Measurements from ENCODE around the gene DOCK1. TPM values are rescaled to one million over a fixed set of nuclear protein-coding genes. Genes with fewer than 3 reads are reported as not detected.
A peak's percentile ranks its signal among the peaks of the same experiment; 100 is the strongest.

The DOCK1 gene
- total RNA-seq, 4 donors from 2014 or later = 60.6 to 136 (median 92.7) TPM

- Histone ChIP-seq H3K27ac (no peak overlapping the region), H3K9me3 (no peaks in the 10 kb centered on the region), H3K36me3 (no peaks in the 10 kb centered on the region), H3K4me3 (no peak overlapping the region), H3K4me1 (peaks cover 16% of the 10 kb centered on the region), H3K27me3 (no peaks in the 10 kb centered on the region)
- DNase-seq (ENCODE audit: low spot score in 2 of 2) = no peak
- TF ChIP-seq CTCF (IDR thresholded peaks at IDR 0.05) (no peak), POLR2AphosphoS5 (IDR thresholded peaks at IDR 0.05) (no peak), EP300 (IDR thresholded peaks at IDR 0.05) (no peak), POLR2A (IDR thresholded peaks at IDR 0.05) (no peak)
- WGBS = 35% methylated on average over 2 of the region's 2 CpGs
These were observed 252.4 kb downstream of the DOCK1 start for GRCh38 chr10:127157506-127158200.

DNA sequence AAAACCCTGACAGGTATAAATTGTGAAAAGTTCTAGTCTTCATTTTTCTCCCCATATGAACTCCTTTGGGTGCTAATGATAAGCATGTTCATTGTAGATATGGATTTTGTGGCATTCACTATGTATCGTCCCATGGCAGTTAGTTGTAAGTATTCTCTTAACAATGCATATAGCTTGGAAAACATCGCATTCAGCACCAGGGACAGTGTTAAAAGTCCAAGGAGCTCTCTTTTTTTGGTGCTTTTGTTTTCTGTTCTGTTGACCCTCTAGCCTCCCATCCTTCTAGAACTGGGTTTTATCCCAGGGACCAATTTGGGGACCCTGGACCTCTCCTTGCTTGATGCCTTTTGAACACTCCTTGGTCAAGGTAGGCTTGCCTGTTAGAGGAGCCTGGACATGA lies 253.4 kb downstream of the DOCK1 start:
- WGBS = 95% methylated on average over 2 of the region's 2 CpGs
- peak in 1 of 2 donors; percentile 3 for DNase-seq (ENCODE audit: low spot score in 2 of 2)
- Histone ChIP-seq H3K4me3 (no peak overlapping the region), H3K27me3 (no peaks in the 10 kb centered on the region), H3K27ac (no peak overlapping the region), H3K36me3 (no peaks in the 10 kb centered on the region), H3K9me3 (no peaks in the 10 kb centered on the region), H3K4me1 (peaks cover 24% of the 10 kb centered on the region)
- TF ChIP-seq POLR2AphosphoS5 (IDR thresholded peaks at IDR 0.05) = no peak
- no peak for TF ChIP-seq POLR2A (IDR thresholded peaks at IDR 0.05)
- TF ChIP-seq EP300 (IDR thresholded peaks at IDR 0.05) = no peak
- no peak for TF ChIP-seq CTCF (IDR thresholded peaks at IDR 0.05)

- H3K9me3 ChIP-seq = no peaks in the 10 kb centered on the region
- WGBS = 87% methylated on average over 13 of the region's 13 CpGs
- H3K27ac ChIP-seq = no peak overlapping the region
- no peaks in the 10 kb centered on the region for H3K36me3 ChIP-seq
- H3K27me3 ChIP-seq = no peaks in the 10 kb centered on the region
- H3K4me1 ChIP-seq = peaks cover 27% of the 10 kb centered on the region
- no peak for TF ChIP-seq CTCF (IDR thresholded peaks at IDR 0.05)
- TF ChIP-seq EP300 (IDR thresholded peaks at IDR 0.05) = no peak
- no peak for TF ChIP-seq POLR2A (IDR thresholded peaks at IDR 0.05)
- H3K4me3 ChIP-seq = no peak overlapping the region
- DNase-seq (ENCODE audit: low spot score in 2 of 2) = peak in 1 of 2 donors; percentile 65
These were observed 254.5 kb downstream of the DOCK1 start for GRCh38 chr10:127159648-127160245.

- H3K4me3 ChIP-seq = no peak overlapping the region
- no peak overlapping the region for H3K27ac ChIP-seq
- H3K27me3 ChIP-seq = no peaks in the 10 kb centered on the region
- TF ChIP-seq CTCF (IDR thresholded peaks at IDR 0.05) (no peak), POLR2A (IDR thresholded peaks at IDR 0.05) (no peak), EP300 (IDR thresholded peaks at IDR 0.05) (no peak), POLR2AphosphoS5 (IDR thresholded peaks at IDR 0.05) (no peak)
- H3K4me1 ChIP-seq = peaks cover 27% of the 10 kb centered on the region
- no peaks in the 10 kb centered on the region for H3K9me3 ChIP-seq
- WGBS = 82% methylated on average over 5 of the region's 5 CpGs
- H3K36me3 ChIP-seq = no peaks in the 10 kb centered on the region
- DNase-seq (ENCODE audit: low spot score in 2 of 2) = peak in 1 of 2 donors; percentile 56
These were observed 256.3 kb downstream of the DOCK1 start for GRCh38 chr10:127161482-127161881.

DNA sequence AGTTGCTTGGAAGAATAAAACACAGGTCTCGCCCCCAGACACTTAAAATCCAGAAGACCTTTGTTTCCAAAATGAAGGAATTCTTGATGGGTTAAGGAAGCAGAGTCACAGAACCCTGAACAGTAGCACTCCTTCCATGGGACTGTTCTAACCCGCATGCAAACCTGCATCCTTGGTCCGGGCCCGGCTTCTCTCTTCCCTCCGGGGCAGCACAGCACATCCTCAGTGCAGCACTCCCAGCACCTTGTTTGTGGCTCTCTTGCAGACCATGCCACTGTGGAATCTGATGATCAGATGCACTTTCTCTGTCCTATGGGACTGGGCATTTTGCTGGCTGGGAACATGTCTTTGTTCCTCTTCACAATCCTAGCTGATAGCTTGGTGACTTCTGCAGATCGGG lies 257.6 kb downstream of the DOCK1 start:
- peak in 1 of 2 donors; percentile 63 for DNase-seq (ENCODE audit: low spot score in 2 of 2)
- no peak for TF ChIP-seq POLR2AphosphoS5 (IDR thresholded peaks at IDR 0.05)
- TF ChIP-seq EP300 (IDR thresholded peaks at IDR 0.05) = no peak
- TF ChIP-seq POLR2A (IDR thresholded peaks at IDR 0.05) = no peak
- Histone ChIP-seq H3K4me1 (peaks cover 16% of the 10 kb centered on the region), H3K36me3 (no peaks in the 10 kb centered on the region), H3K9me3 (no peaks in the 10 kb centered on the region), H3K4me3 (no peak overlapping the region), H3K27me3 (no peaks in the 10 kb centered on the region), H3K27ac (no peak overlapping the region)
- WGBS = 95% methylated on average over 6 of the region's 6 CpGs
